AG04450 (cell line): ENCODE data around the gene NEK11. TPM values are rescaled to one million over a fixed set of nuclear protein-coding genes. Genes with fewer than 3 reads are reported as not detected.

ENCODE experiments used
- CTCF ChIA-PET: fragments of 300-600, 350-600 bp; formaldehyde crosslinking; extraction: SDS; loops from one replicate; lab custom pipeline; 2022; ENCODE audit warnings: antibody characterized with exemption, inconsistent platforms; lab: Charles Lee
- POLR2A ChIA-PET: fragments of 350-600 bp; formaldehyde crosslinking; extraction: SDS; loops from one replicate; lab custom pipeline; 2021; ENCODE audit warnings: antibody characterized with exemption, inconsistent platforms; lab: Yijun Ruan, JAX
- DNase-seq: peaks from one replicate; pipeline ENCODE4 v3.0.0-alpha.2; 2011; ENCODE audit warnings: low read depth, low spot score
- H3K27ac ChIP-seq: one replicate; pipeline ENCODE4 v1.5.1; 2012; ENCODE audit warnings: low read depth, low read length, control low read depth
- H3K27me3 ChIP-seq: one replicate; pipeline ENCODE4 v1.6.0; 2012; ENCODE audit warnings: low read length; ENCODE audit not compliant: control insufficient read depth, insufficient read depth
- H3K4me3 ChIP-seq: 2 replicates; pipeline ENCODE4 v1.5.1; 2011; ENCODE audit warnings: mild to moderate bottlenecking, low read depth, low read length, control low read depth
- H3K9me3 ChIP-seq: 2 replicates; pipeline ENCODE4 v1.5.1; 2012; ENCODE audit warnings: low read length; ENCODE audit not compliant: control insufficient read depth, insufficient read depth
- CTCF ChIP-seq: IDR thresholded peaks from 2 replicates; pipeline ENCODE4 v1.5.1; 2011; ENCODE audit warnings: low read depth, low read length, control low read depth, inconsistent platforms
- polyA plus RNA-seq: library from polyadenylated mRNA; depleted of rRNA; stranded (reverse); fragments of >200 nt; gene quantifications from 2 replicates; pipeline ENCODE4 v1.2.3, GENCODE V29; 2011

NEK11 gene
- polyA plus RNA-seq, 1 experiment, result 4.0 TPM

- Histone ChIP-seq H3K27me3 (no peaks in the 10 kb centered on the region), H3K4me3 (no peak overlapping the region), H3K9me3 (no peaks in the 10 kb centered on the region), H3K27ac (no peak overlapping the region)
- no peak for DNase-seq
- ChIA-PET POLR2A (no interaction called here), CTCF (interaction anchor here (1.5 to 2.0 kb wide), 3 partner anchors 10 to 108 kb away, joined by 4 to 16 read pairs (median 8); no protein-coding TSS in a partner anchor)
- no peak for TF ChIP-seq CTCF
These were observed 115.1 kb downstream of the NEK11 start for GRCh38 chr3:131141770-131142169.

GRCh38 chr3:131142580-131142979 lies 115.9 kb downstream of the NEK11 start:
- no peaks in the 10 kb centered on the region for H3K9me3 ChIP-seq
- no peak overlapping the region for H3K27ac ChIP-seq
- CTCF ChIA-PET, result interaction anchor here (0.6 to 2.0 kb wide), 7 partner anchors 10 to 654 kb away, joined by 3 to 16 read pairs (median 4); no protein-coding TSS in a partner anchor
- H3K4me3 ChIP-seq, result no peak overlapping the region
- no peak for DNase-seq
- H3K27me3 ChIP-seq, result no peaks in the 10 kb centered on the region
- POLR2A ChIA-PET, result no interaction called here
- TF ChIP-seq CTCF, result peak; percentile 25

DNA sequence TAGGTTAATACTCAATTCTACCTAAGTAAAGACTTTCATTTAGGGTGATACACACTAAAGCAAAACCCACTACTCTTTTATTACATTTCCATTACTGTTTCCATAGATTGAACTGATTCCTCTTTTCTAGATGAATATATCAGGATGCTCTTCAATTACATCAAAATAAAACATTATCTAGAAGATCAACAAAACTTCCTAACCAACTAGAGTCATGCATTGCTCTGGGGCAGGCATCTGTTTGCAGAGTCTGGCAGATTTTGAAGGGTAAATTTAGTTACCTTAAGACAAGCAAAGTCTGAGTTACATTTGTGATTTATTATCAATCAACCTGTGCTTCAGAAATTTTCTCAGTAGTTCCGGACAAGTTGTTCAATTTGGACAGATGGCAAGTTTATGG lies 117.1 kb downstream of the NEK11 start:
- POLR2A ChIA-PET, result no interaction called here
- DNase-seq, result no peak
- no peak for TF ChIP-seq CTCF
- H3K9me3 ChIP-seq, result no peaks in the 10 kb centered on the region
- no peaks in the 10 kb centered on the region for H3K27me3 ChIP-seq
- no peak overlapping the region for H3K27ac ChIP-seq
- H3K4me3 ChIP-seq, result no peak overlapping the region
- CTCF ChIA-PET, result interaction anchor here (1.7 kb wide), 1 partner anchor 109 kb away, joined by 9 read pairs; no protein-coding TSS in a partner anchor

DNA sequence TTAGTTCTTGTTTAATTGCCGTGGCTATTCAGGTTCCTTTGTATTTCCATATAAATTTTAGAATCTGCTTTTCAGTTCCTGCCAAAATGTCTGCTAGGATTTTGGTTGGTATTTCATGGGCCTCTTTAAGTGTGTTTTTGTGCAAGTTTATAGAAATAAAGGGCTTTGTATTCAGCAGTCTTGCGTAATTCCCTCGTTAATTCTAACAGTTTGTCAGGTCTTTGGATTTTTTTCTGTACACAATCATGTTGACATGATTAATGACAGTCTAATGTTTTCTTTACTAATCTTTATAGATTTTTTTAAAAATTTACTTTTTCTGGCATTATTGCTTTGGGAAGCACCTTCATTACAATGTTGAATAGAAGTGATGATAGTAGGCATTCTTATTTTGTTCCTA lies 120.9 kb downstream of the NEK11 start:
- DNase-seq, result no peak
- Histone ChIP-seq H3K27ac (no peak overlapping the region), H3K9me3 (no peaks in the 10 kb centered on the region), H3K4me3 (no peak overlapping the region), H3K27me3 (no peaks in the 10 kb centered on the region)
- no peak for TF ChIP-seq CTCF
- POLR2A ChIA-PET, result no interaction called here
- CTCF ChIA-PET, result no interaction called here

- TF ChIP-seq CTCF, result no peak
- DNase-seq, result no peak
- H3K27ac ChIP-seq, result no peak overlapping the region
- H3K9me3 ChIP-seq, result no peaks in the 10 kb centered on the region
- H3K27me3 ChIP-seq, result no peaks in the 10 kb centered on the region
- no peak overlapping the region for H3K4me3 ChIP-seq
- ChIA-PET CTCF (no interaction called here), POLR2A (no interaction called here)
These were observed 131.8 kb downstream of the NEK11 start for GRCh38 chr3:131158434-131158833.
